NCI-H82 (cell line): ENCODE measurements around the gene CLEC2A.
"Not testable (repeated sequence)": the region's sequence is repeated elsewhere in the genome, so short reads cannot be mapped to it uniquely, and the experiment has no call there.

Source experiments
- DNase-seq: peaks from one replicate; lab custom pipeline; 2025; lab: John Stamatoyannopoulos, UW

Gene CLEC2A

GRCh38 chr12:9932270-9932669 lies at the start of gene CLEC2A:
TSS of gene CLEC2A (minus strand) at chr12:9932370. CDS start at chr12:9932329, 41 bp downstream.
- no peak for DNase-seq

- DNase-seq = no peak
These were observed 48.0 kb upstream of the CLEC2A start for GRCh38 chr12:9980126-9980525.

- DNase-seq = no peak
These were observed 45.7 kb upstream of the CLEC2A start for GRCh38 chr12:9977916-9978315.

- DNase-seq = not testable (repeated sequence)
These were observed 44.5 kb upstream of the CLEC2A start for GRCh38 chr12:9976626-9977025.

- DNase-seq = no peak
These were observed 43.4 kb upstream of the CLEC2A start for GRCh38 chr12:9975614-9976013.

- not testable (repeated sequence) for DNase-seq
These were observed 42.6 kb upstream of the CLEC2A start for GRCh38 chr12:9974731-9975130.

- DNase-seq = no peak
These were observed 41.8 kb upstream of the CLEC2A start for GRCh38 chr12:9973949-9974348.

GRCh38 chr12:9971181-9971580 lies 39.0 kb upstream of the CLEC2A start, which contains the start of gene CLEC12A:
TSS of gene CLEC12A (plus strand) at chr12:9971409. CDS start at chr12:9971597, 188 bp downstream.
- no peak for DNase-seq

- no peak for DNase-seq
These were observed 37.5 kb upstream of the CLEC2A start for GRCh38 chr12:9969673-9970072.

- DNase-seq = no peak
These were observed 29.7 kb upstream of the CLEC2A start for GRCh38 chr12:9961901-9962300.

- no peak for DNase-seq
These were observed 28.9 kb upstream of the CLEC2A start for GRCh38 chr12:9961106-9961505.

- no peak for DNase-seq
These were observed 28.4 kb upstream of the CLEC2A start for GRCh38 chr12:9960590-9960989.

- DNase-seq = no peak
These were observed 25.7 kb upstream of the CLEC2A start for GRCh38 chr12:9957834-9958233.

GRCh38 chr12:9952954-9953729 lies 21.0 kb upstream of the CLEC2A start:
- not testable (repeated sequence) for DNase-seq

- DNase-seq = no peak
These were observed 19.0 kb upstream of the CLEC2A start for GRCh38 chr12:9951026-9951675.

GRCh38 chr12:9948606-9949296 lies 16.6 kb upstream of the CLEC2A start:
- DNase-seq = no peak

- no peak for DNase-seq
These were observed 15.5 kb upstream of the CLEC2A start for GRCh38 chr12:9947674-9948073.

GRCh38 chr12:9944391-9944790 lies 12.2 kb upstream of the CLEC2A start:
- DNase-seq = no peak

GRCh38 chr12:9943240-9943639 lies 11.1 kb upstream of the CLEC2A start:
- DNase-seq = peak; percentile 49

GRCh38 chr12:9941838-9942237 lies 9.7 kb upstream of the CLEC2A start:
- DNase-seq = no peak

- DNase-seq = no peak
These were observed 8.2 kb upstream of the CLEC2A start for GRCh38 chr12:9940375-9940774.

- DNase-seq = no peak
These were observed 4.4 kb upstream of the CLEC2A start for GRCh38 chr12:9936591-9936990.

- DNase-seq = no peak
These were observed 2.9 kb upstream of the CLEC2A start for GRCh38 chr12:9935026-9935425.
